Measurements from ENCODE around the gene DR1. TPM values are rescaled to one million over a fixed set of nuclear protein-coding genes. Genes with fewer than 3 reads are reported as not detected.
"Not testable (repeated sequence)": the region's sequence is repeated elsewhere in the genome, so short reads cannot be mapped to it uniquely, and the experiment has no call there.

DR1 gene
- total RNA-seq, 2 experiments from 2014 or later = 71.3 to 79.2 TPM

GRCh38 chr1:93362237-93362636 is 16.5 kb downstream of the DR1 start:
- no peak overlapping the region for H3K27ac Mint-ChIP-seq
- no peaks in the 10 kb centered on the region for H3K27me3 Mint-ChIP-seq
- no peak for TF ChIP-seq CTCF (IDR thresholded peaks at IDR 0.05)
- no peak overlapping the region for H3K4me3 Mint-ChIP-seq
- H3K4me1 Mint-ChIP-seq (ENCODE audit: low read depth) = peaks cover 42% of the 10 kb centered on the region
- intact Hi-C loops (cut with micrococcal nuclease) = no loop called here
- peaks cover 61% of the 10 kb centered on the region for H3K36me3 Mint-ChIP-seq (ENCODE audit: low read depth)
- POLR2A ChIA-PET = no interaction called here
- CTCF ChIA-PET = interaction anchor here (2.1 kb wide), 1 partner anchor 58 kb away, joined by 10 read pairs; no protein-coding TSS in a partner anchor
- ATAC-seq (no peak), DNase-seq (no peak)
- H3K9me3 Mint-ChIP-seq = no peaks in the 10 kb centered on the region

GRCh38 chr1:93365813-93366212 is 20.1 kb downstream of the DR1 start:
- DNase-seq (no peak), ATAC-seq (no peak)
- ChIA-PET POLR2A (no interaction called here), CTCF (no interaction called here)
- Mint-ChIP-seq H3K4me3 (no peak overlapping the region), H3K4me1 (ENCODE audit: low read depth) (peaks cover 10% of the 10 kb centered on the region), H3K36me3 (ENCODE audit: low read depth) (peaks cover 42% of the 10 kb centered on the region), H3K9me3 (no peaks in the 10 kb centered on the region), H3K27ac (no peak overlapping the region), H3K27me3 (no peaks in the 10 kb centered on the region)
- intact Hi-C loops (cut with micrococcal nuclease) = no loop called here
- TF ChIP-seq CTCF (IDR thresholded peaks at IDR 0.05) = no peak

GRCh38 chr1:93369734-93370133 is 24.0 kb downstream of the DR1 start:
- ChIA-PET CTCF (interaction anchor here (2.8 kb wide), 1 partner anchor 65 kb away, joined by 14 read pairs; no protein-coding TSS in a partner anchor), POLR2A (no interaction called here)

GRCh38 chr1:93374334-93375106 is 28.8 kb downstream of the DR1 start:
- Mint-ChIP-seq H3K4me1 (ENCODE audit: low read depth) (no peaks in the 10 kb centered on the region), H3K27ac (no peak overlapping the region), H3K27me3 (no peaks in the 10 kb centered on the region), H3K4me3 (no peak overlapping the region), H3K9me3 (peaks cover 31% of the 10 kb centered on the region), H3K36me3 (ENCODE audit: low read depth) (peaks cover 23% of the 10 kb centered on the region)
- ChIA-PET CTCF (interaction anchor here (1.2 kb wide), 1 partner anchor 70 kb away, joined by 3 read pairs; no protein-coding TSS in a partner anchor), POLR2A (no interaction called here)
- no peak for TF ChIP-seq CTCF (IDR thresholded peaks at IDR 0.05)
- no peak for DNase-seq
- intact Hi-C loops (cut with micrococcal nuclease) = loop anchor here (2.0 kb wide), 1 partner anchor 64 kb away; no protein-coding TSS in a partner anchor
- no peak for ATAC-seq

More at GRCh38 chr1:93369734-93370133, 24.0 kb downstream of the DR1 start:
- no peak for TF ChIP-seq CTCF (IDR thresholded peaks at IDR 0.05)
- Mint-ChIP-seq H3K9me3 (no peaks in the 10 kb centered on the region), H3K27me3 (no peaks in the 10 kb centered on the region), H3K36me3 (ENCODE audit: low read depth) (peaks cover 26% of the 10 kb centered on the region), H3K4me1 (ENCODE audit: low read depth) (no peaks in the 10 kb centered on the region), H3K4me3 (no peak overlapping the region), H3K27ac (no peak overlapping the region)
- ATAC-seq (no peak), DNase-seq (no peak)
- intact Hi-C loops (cut with micrococcal nuclease) = no loop called here

GRCh38 chr1:93384656-93385055 is 38.9 kb downstream of the DR1 start:
- peaks cover 32% of the 10 kb centered on the region for H3K9me3 Mint-ChIP-seq
- intact Hi-C loops (cut with micrococcal nuclease) = no loop called here
- H3K27me3 Mint-ChIP-seq = peaks cover 3% of the 10 kb centered on the region
- ATAC-seq (no peak), DNase-seq (no peak)
- ChIA-PET CTCF (interaction anchor here (3.5 kb wide), 1 partner anchor 80 kb away, joined by 9 read pairs; no protein-coding TSS in a partner anchor), POLR2A (interaction anchor here (0.8 kb wide), 1 partner anchor 285 kb away, joined by 3 read pairs; no protein-coding TSS in a partner anchor)
- TF ChIP-seq CTCF (IDR thresholded peaks at IDR 0.05) = no peak
- H3K36me3 Mint-ChIP-seq (ENCODE audit: low read depth) = peaks cover 7% of the 10 kb centered on the region
- H3K4me3 Mint-ChIP-seq = no peak overlapping the region
- no peak overlapping the region for H3K27ac Mint-ChIP-seq
- no peaks in the 10 kb centered on the region for H3K4me1 Mint-ChIP-seq (ENCODE audit: low read depth)

- intact Hi-C loops (cut with micrococcal nuclease); H3K27me3 Mint-ChIP-seq; H3K4me1 Mint-ChIP-seq (ENCODE audit: low read depth); H3K27ac Mint-ChIP-seq; H3K36me3 Mint-ChIP-seq (ENCODE audit: low read depth); CTCF ChIA-PET; ATAC-seq; DNase-seq; H3K4me3 Mint-ChIP-seq; POLR2A ChIA-PET: not testable (repeated sequence)
- peaks cover 29% of the 10 kb centered on the region for H3K9me3 Mint-ChIP-seq
These were observed 40.6 kb downstream of the DR1 start for GRCh38 chr1:93386268-93386667.

Data from activated CD8-positive, alpha-beta T cell treated with anti-CD3 and anti-CD28 coated beads for 36 hours (primary cell).